ENCODE data around the gene ORM2. TPM values are rescaled to one million over a fixed set of nuclear protein-coding genes. Genes with fewer than 3 reads are reported as not detected.
"Not testable (repeated sequence)": the region's sequence is repeated elsewhere in the genome, so short reads cannot be mapped to it uniquely, and the experiment has no call there.

ORM2 gene
- total RNA-seq, result not detected

DNA sequence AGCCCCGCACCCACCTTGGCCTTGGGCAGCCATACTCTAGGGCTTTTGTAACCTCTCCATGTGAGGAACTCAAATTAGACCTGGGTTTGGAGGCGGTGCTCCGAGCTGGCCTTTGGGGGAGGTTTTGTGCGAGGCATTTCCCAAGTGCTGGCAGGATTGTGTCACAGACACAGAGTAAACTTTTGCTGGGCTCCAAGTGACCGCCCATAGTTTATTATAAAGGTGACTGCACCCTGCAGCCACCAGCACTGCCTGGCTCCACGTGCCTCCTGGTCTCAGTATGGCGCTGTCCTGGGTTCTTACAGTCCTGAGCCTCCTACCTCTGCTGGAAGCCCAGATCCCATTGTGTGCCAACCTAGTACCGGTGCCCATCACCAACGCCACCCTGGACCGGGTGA is at the start of gene ORM2:
ORM2 (plus strand) TSS at position 245 of the 398 bp plus-strand sequence; CDS start at position 281, 36 bp downstream.
- not testable (repeated sequence) for H3K9me3 ChIP-seq, H3K4me3 ChIP-seq, H3K27ac ChIP-seq, H3K4me1 ChIP-seq, H3K36me3 ChIP-seq, H3K27me3 ChIP-seq, DNase-seq

DNA sequence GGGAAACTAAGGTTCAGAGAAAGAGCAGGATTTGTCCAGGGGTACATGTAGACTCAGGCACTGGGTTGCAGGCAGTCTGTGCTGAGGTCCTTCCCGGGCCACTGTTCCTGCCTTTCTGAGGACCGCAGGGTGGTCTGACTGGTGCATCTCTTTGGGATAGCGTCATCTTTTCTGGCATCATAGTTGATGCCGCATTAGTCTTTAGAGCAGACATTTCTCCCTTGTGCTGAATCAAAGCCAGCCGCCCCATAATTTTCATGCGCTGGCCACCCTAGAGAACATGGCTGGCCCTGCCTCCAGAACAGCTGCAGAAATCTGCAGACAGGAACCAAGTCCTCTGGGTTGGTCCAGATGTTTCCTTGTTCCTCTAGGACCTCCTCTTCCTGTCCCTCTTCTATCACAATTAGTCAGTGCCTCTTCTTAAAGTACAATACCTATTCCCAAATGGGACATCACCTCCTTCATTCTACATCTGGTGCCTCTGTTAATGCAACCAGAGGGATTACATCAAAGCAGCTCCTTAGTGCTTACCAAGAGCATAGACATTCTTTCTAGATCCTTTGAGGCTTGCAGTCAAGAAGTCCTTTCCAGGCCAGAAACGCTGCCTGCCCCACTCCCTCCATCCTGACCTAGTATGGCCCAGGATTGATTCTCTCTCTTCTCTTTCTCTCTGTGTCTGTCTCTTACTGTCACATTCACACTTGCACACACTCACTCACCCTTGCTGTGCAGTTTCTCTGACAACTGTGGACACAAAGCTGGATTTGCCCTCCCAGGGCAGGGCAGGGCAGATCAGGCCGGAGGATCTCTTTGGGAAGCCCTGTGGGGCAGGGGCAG is 48.8 kb upstream of the ORM2 start:
- Histone ChIP-seq H3K9me3 (no peaks in the 10 kb centered on the region), H3K36me3 (no peaks in the 10 kb centered on the region), H3K27me3 (no peaks in the 10 kb centered on the region), H3K27ac (peak overlapping the region in 1 of 4 donors; percentile 1), H3K4me1 (no peaks in the 10 kb centered on the region), H3K4me3 (no peak overlapping the region)
- TF ChIP-seq, protein P1, sequence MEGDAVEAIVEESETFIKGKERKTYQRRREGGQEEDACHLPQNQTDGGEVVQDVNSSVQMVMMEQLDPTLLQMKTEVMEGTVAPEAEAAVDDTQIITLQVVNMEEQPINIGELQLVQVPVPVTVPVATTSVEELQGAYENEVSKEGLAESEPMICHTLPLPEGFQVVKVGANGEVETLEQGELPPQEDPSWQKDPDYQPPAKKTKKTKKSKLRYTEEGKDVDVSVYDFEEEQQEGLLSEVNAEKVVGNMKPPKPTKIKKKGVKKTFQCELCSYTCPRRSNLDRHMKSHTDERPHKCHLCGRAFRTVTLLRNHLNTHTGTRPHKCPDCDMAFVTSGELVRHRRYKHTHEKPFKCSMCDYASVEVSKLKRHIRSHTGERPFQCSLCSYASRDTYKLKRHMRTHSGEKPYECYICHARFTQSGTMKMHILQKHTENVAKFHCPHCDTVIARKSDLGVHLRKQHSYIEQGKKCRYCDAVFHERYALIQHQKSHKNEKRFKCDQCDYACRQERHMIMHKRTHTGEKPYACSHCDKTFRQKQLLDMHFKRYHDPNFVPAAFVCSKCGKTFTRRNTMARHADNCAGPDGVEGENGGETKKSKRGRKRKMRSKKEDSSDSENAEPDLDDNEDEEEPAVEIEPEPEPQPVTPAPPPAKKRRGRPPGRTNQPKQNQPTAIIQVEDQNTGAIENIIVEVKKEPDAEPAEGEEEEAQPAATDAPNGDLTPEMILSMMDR (IDR thresholded peaks at IDR 0.05), result no peak
- no peak for TF ChIP-seq POLR2A (IDR thresholded peaks at IDR 0.05)
- peak in 1 of 3 donors; percentile 29 for DNase-seq

DNA sequence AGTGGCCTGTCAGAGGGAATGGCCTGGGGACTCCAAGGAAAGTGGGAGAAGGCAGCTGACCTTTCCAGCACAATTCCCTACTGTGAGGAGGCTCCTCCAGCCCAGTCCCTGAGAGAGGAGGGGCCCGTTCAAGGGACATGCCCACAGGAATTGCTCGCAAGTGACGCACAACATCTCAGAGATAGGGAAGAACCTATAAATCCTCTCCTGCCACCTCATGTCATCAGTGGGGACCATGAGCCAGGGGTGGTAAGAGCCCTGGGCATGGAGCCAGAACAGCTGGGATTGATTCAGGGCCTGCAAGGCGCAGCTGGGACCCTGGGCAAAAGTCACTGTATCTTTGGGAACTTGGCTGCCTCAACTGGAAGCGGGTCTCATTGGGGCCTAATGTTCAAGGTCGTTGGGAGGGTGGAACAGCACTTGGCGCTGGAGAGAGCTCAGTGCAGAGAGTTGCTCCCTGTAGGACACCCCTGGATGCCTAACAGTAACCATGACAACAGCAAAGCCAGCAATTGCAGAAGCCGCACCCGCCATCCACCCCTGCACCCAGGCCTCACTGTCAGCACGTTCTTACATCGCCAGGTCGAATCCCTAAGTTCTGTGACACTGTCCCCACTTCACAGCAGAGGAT is 48.1 kb upstream of the ORM2 start:
- peak in 1 of 3 donors; percentile 36 for DNase-seq
- Histone ChIP-seq H3K36me3 (no peaks in the 10 kb centered on the region), H3K27me3 (no peaks in the 10 kb centered on the region), H3K4me1 (no peaks in the 10 kb centered on the region), H3K4me3 (no peak overlapping the region), H3K27ac (peak overlapping the region in 1 of 4 donors; percentile 1), H3K9me3 (no peaks in the 10 kb centered on the region)
- no peak for TF ChIP-seq POLR2A (IDR thresholded peaks at IDR 0.05)
- TF ChIP-seq, protein P1 (IDR thresholded peaks at IDR 0.05), result no peak

DNA sequence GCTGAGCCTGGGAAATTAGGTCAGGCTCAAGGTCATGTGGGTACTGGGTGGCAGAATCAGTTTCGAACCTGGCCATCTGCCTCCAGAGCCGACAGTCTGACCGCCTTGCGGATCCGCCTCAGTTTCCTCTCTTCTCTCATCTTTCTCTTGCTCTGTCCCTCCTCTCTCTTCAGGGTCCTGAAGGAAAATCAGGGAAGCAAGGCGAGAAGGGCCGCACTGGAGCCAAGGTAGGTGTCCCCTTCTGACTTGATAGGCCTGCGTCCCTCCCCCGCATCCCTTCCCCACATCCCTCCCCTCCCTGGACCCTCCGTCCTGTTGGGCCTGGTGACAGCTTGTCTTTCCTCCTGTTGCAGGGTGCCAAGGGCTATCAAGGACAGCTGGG is 47.6 kb upstream of the ORM2 start:
- Histone ChIP-seq H3K27ac (no peak overlapping the region), H3K9me3 (no peaks in the 10 kb centered on the region), H3K27me3 (no peaks in the 10 kb centered on the region), H3K4me3 (no peak overlapping the region), H3K4me1 (no peaks in the 10 kb centered on the region), H3K36me3 (no peaks in the 10 kb centered on the region)
- DNase-seq, result peak in 1 of 3 donors; percentile 27
- TF ChIP-seq, protein P1 (IDR thresholded peaks at IDR 0.05), result no peak
- TF ChIP-seq POLR2A (IDR thresholded peaks at IDR 0.05), result no peak

DNA sequence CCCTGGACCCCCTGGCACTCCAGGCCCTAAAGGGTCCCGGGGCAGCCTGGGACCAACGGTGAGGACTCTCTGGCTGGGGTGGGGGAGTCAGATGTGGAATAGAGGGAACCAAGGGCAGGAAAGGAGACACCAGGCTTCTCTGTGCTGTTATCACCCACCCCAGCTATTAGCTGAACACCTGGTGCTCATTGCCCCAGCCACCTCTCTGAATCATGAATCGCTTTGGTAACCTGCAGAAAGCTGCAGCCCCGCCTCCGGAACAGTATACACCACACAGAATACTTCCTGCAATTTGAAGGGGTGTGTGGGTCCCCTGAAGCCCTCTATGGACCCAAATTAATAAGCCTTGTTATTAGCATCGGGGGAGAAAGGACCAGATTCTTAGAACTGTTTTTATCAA is 47.2 kb upstream of the ORM2 start:
- no peaks in the 10 kb centered on the region for H3K36me3 ChIP-seq
- no peak overlapping the region for H3K4me3 ChIP-seq
- H3K9me3 ChIP-seq, result no peaks in the 10 kb centered on the region
- DNase-seq, result peak in 1 of 3 donors; percentile 21
- no peaks in the 10 kb centered on the region for H3K4me1 ChIP-seq
- no peaks in the 10 kb centered on the region for H3K27me3 ChIP-seq
- no peak overlapping the region for H3K27ac ChIP-seq
- TF ChIP-seq POLR2A (IDR thresholded peaks at IDR 0.05), result no peak
- TF ChIP-seq, protein P1 (IDR thresholded peaks at IDR 0.05), result no peak

DNA sequence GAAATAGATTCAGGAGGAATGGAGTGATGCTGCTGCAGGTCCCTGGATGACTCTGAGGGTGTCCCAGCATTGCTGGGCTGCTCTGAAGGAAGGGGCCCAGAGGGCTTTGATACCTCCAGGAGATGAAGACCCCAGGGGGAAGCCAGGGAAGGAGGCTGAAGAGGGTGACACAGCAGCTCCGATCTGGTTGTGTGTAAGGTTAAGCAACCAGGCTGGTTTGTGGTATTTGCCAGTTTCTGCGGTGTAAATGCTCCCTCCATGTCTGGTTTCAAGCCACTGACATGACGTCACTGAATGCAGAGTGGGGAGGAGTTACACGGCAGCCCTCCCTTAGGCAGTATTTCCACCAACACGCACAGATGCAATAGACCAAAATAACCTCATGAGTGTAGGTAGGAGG is 46.7 kb upstream of the ORM2 start:
- TF ChIP-seq POLR2A (IDR thresholded peaks at IDR 0.05), result no peak
- TF ChIP-seq, protein P1 (IDR thresholded peaks at IDR 0.05), result no peak
- Histone ChIP-seq H3K4me3 (no peak overlapping the region), H3K27ac (no peak overlapping the region), H3K4me1 (no peaks in the 10 kb centered on the region), H3K36me3 (no peaks in the 10 kb centered on the region), H3K9me3 (no peaks in the 10 kb centered on the region), H3K27me3 (no peaks in the 10 kb centered on the region)
- peak in 1 of 3 donors; percentile 5 for DNase-seq

Data from Peyer's patch (tissue), 4 donors.